ENCODE measurements around the gene FH. TPM values are rescaled to one million over a fixed set of nuclear protein-coding genes. Genes with fewer than 3 reads are reported as not detected.
A peak's percentile ranks its signal among the peaks of the same experiment; 100 is the strongest.

The FH gene
- polyA plus RNA-seq, 2 of the 4 experiments (the other 2 are of a cell fraction) = 98.7 to 99.8 TPM

DNA sequence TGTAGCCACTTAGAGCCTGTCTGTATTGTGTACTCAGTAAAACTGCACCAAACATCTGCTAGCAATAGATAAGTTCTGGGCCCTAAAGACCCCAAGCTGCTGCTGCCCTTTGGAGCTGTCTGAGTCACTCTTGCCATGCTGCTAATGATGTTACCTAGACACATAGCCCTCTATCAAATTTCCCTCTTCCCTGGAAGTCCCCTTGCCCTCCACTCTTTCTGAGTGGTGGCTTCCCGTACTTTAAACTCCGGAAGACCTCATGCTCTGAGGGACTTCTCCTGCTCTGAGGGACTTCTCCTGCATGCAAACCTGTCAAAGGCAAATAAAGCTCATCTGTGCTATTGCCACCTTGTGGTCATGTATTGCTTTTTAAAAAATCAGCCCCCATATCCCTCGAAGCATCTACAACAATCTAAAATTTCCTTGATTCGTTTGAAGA, 34.0 kb downstream of the FH start:
- POLR2A ChIA-PET = no interaction called here
- ATAC-seq = peak; percentile 65 to 83; a peak in 4 of 6 replicates
- H3K27ac ChIP-seq = no peak overlapping the region
- CTCF ChIA-PET = interaction anchor here (0.8 to 1.7 kb wide), 14 partner anchors 9 to 754 kb away, joined by 3 to 8 read pairs (median 4); no protein-coding TSS in a partner anchor
- no peaks in the 10 kb centered on the region for H3K9me3 ChIP-seq
- DNase-seq (ENCODE audit: low read depth in 1 of 2, low spot score in 1 of 2) = peak; percentile 13 to 37
- WGBS (ENCODE audit: missing lambda C conversion rate) = 15% methylated on average over 4 of the region's 4 CpGs
- no peak overlapping the region for H3K4me2 ChIP-seq
- H3K4me1 ChIP-seq = peaks cover 18% of the 10 kb centered on the region; the same call in 2 of the 3 replicates
- TF ChIP-seq SMC3 (IDR thresholded peaks at IDR 0.05) (peak; percentile 59; the same call in 2 of the 3 replicates), HOXA7 (CRISPR knock-in tag; IDR thresholded peaks at IDR 0.05) (no peak), CTCF (IDR thresholded peaks at IDR 0.05) (peak; percentile 58), RAD21 (conservative IDR thresholded peaks at IDR 0.05 in 1 of 2, IDR thresholded peaks at IDR 0.05 in 1 of 2) (peak; percentile 36 to 56; a peak in 4 of 5 replicates), ZSCAN20 (CRISPR knock-in tag; IDR thresholded peaks at IDR 0.05) (no peak)
- FAIRE-seq = peak; percentile 96
- no peak overlapping the region for H3K4me3 ChIP-seq

- ChIA-PET POLR2A (no interaction called here), CTCF (interaction anchor here (0.9 to 1.7 kb wide), 9 partner anchors 9 to 753 kb away, joined by 3 to 8 read pairs (median 5); no protein-coding TSS in a partner anchor)
- no peak for DNase-seq (ENCODE audit: low read depth in 1 of 2, low spot score in 1 of 2)
- Histone ChIP-seq H3K4me3 (no peak overlapping the region), H3K9me3 (no peaks in the 10 kb centered on the region), H3K4me1 (peaks cover 18% of the 10 kb centered on the region; the same call in 2 of the 3 replicates), H3K27ac (no peak overlapping the region), H3K4me2 (no peak overlapping the region)
- FAIRE-seq = no peak
- no peak for ATAC-seq
- 89% methylated on average over 3 of the region's 3 CpGs for WGBS (ENCODE audit: missing lambda C conversion rate)
- TF ChIP-seq POLR2A (IDR thresholded peaks at IDR 0.05; ENCODE audit: low read length) (no peak), NPAS2 (CRISPR knock-in tag; IDR thresholded peaks at IDR 0.05; ENCODE audit: borderline replicate concordance) (no peak), NR3C1 (IDR thresholded peaks at IDR 0.05) (no peak), SREBF2 (IDR thresholded peaks at IDR 0.05) (no peak), TP53 (CRISPR knock-in tag; IDR thresholded peaks at IDR 0.05) (no peak), SMC3 (IDR thresholded peaks at IDR 0.05) (no peak), PHF8 (IDR thresholded peaks at IDR 0.05; ENCODE audit: borderline replicate concordance, low read depth) (no peak), RAD21 (conservative IDR thresholded peaks at IDR 0.05 in 1 of 2, IDR thresholded peaks at IDR 0.05 in 1 of 2) (no peak), HOXB5 (CRISPR knock-in tag; IDR thresholded peaks at IDR 0.05) (no peak), HDAC2 (IDR thresholded peaks at IDR 0.05) (no peak), ESRRA (IDR thresholded peaks at IDR 0.05; ENCODE audit: borderline replicate concordance, low read length) (no peak), ZNF302 (CRISPR knock-in tag; IDR thresholded peaks at IDR 0.05) (no peak), ZFP36 (IDR thresholded peaks at IDR 0.05; ENCODE audit: borderline replicate concordance, partially characterized antibody) (no peak), CBX2 (IDR thresholded peaks at IDR 0.05; ENCODE audit: borderline replicate concordance, low read depth) (no peak), MAZ (IDR thresholded peaks at IDR 0.05; ENCODE audit: borderline replicate concordance, low read depth, low read length) (no peak), HOXB13 (CRISPR knock-in tag; IDR thresholded peaks at IDR 0.05; ENCODE audit: low read depth) (no peak)
- TF ChIP-seq, protein P1, sequence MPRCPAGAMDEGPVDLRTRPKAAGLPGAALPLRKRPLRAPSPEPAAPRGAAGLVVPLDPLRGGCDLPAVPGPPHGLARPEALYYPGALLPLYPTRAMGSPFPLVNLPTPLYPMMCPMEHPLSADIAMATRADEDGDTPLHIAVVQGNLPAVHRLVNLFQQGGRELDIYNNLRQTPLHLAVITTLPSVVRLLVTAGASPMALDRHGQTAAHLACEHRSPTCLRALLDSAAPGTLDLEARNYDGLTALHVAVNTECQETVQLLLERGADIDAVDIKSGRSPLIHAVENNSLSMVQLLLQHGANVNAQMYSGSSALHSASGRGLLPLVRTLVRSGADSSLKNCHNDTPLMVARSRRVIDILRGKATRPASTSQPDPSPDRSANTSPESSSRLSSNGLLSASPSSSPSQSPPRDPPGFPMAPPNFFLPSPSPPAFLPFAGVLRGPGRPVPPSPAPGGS (IDR thresholded peaks at IDR 0.05) = no peak
- TF ChIP-seq, protein P2, sequence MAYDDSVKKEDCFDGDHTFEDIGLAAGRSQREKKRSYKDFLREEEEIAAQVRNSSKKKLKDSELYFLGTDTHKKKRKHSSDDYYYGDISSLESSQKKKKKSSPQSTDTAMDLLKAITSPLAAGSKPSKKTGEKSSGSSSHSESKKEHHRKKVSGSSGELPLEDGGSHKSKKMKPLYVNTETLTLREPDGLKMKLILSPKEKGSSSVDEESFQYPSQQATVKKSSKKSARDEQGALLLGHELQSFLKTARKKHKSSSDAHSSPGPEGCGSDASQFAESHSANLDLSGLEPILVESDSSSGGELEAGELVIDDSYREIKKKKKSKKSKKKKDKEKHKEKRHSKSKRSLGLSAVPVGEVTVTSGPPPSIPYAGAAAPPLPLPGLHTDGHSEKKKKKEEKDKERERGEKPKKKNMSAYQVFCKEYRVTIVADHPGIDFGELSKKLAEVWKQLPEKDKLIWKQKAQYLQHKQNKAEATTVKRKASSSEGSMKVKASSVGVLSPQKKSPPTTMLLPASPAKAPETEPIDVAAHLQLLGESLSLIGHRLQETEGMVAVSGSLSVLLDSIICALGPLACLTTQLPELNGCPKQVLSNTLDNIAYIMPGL (CRISPR knock-in tag; IDR thresholded peaks at IDR 0.05; ENCODE audit: borderline replicate concordance) = no peak
Measured at GRCh38 chr1:241485145-241485544, 34.4 kb downstream of the FH start.
